ENCODE results near the gene LRRC8A. TPM values are rescaled to one million over a fixed set of nuclear protein-coding genes. Genes with fewer than 3 reads are reported as not detected.

The LRRC8A gene
- total RNA-seq, 4 donors from 2014 or later = 38.1 to 95.1 (median 49.9) TPM

DNA sequence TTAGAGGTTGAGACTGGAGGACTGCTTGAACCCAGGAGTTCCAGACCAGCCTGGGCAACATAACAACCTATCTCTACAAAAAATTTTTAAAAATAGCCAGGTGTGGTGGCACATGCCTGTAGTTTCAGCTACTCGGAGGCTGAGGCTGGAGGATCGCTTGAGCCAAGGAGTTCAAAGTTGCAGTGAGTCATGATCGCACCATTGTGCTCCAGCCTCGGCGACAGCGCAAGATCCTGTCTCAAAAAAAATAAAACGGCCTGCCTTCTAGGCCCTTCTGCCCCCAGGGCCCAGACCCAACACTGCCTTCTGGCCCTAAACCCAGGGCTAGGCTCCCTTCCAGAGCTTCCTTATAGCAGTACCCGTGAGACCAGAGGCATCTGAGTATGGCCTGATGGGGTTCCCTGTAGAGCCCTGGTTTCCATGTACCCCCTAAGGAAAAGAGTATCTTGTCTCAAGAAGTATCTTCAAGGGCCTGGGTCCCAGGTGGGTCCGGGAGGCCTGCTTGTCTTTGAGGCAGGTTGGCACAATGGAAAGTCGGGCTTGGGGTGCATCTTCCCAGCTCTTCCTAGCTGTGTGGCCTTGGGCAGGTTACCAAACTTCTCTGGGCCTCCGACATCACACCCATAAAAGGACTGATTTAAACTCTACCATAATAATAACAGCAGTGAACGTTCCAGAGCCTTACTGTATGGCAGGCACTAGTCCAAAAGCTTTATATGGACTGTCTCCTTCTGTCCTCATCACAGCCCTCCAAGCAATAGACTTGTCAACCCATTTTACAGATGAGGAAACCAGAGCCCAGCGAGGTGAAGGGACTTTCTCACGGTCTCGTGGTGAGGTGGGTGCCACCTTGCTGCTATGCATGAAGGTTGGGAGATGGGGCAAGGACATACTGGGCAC is 9.6 kb downstream of the LRRC8A start:
- Histone ChIP-seq H3K27ac (peak overlapping the region; percentile 7 to 89 (median 84)), H3K9me3 (no peaks in the 10 kb centered on the region), H3K27me3 (no peaks in the 10 kb centered on the region), H3K4me3 (peak overlapping the region in 1 of 2 donors; percentile 38), H3K4me1 (peaks cover 0 to 86% (median 31%) of the 10 kb centered on the region in 3 donors), H3K36me3 (peaks cover 0 to 58% of the 10 kb centered on the region in 2 donors)
- 46 to 58% methylated on average over 5 to 8 of the region's 15 CpGs for WGBS, 2 donors (ENCODE audit: low coverage in 1 of 2)
- no peak for ATAC-seq
- no peak for TF ChIP-seq CTCF (IDR thresholded peaks at IDR 0.05)
- TF ChIP-seq POLR2A (IDR thresholded peaks at IDR 0.05) = no peak
- TF ChIP-seq POLR2AphosphoS5 (IDR thresholded peaks at IDR 0.05) = no peak
- TF ChIP-seq EP300 (IDR thresholded peaks at IDR 0.05) = no peak

GRCh38 chr9:128892221-128892921 is 10.4 kb downstream of the LRRC8A start:
- ATAC-seq = peak; percentile 98
- H3K9me3 ChIP-seq = no peaks in the 10 kb centered on the region
- H3K4me3 ChIP-seq = peak overlapping the region in 1 of 2 donors; percentile 38
- no peaks in the 10 kb centered on the region for H3K27me3 ChIP-seq
- peak overlapping the region; percentile 7 to 89 (median 84) for H3K27ac ChIP-seq
- H3K36me3 ChIP-seq = peaks cover 0 to 58% of the 10 kb centered on the region in 2 donors
- H3K4me1 ChIP-seq = peaks cover 0 to 78% (median 31%) of the 10 kb centered on the region in 3 donors
- TF ChIP-seq POLR2AphosphoS5 (IDR thresholded peaks at IDR 0.05) = peak; percentile 86
- TF ChIP-seq CTCF (IDR thresholded peaks at IDR 0.05) = no peak
- whole genome bisulfite sequencing, 2 donors (ENCODE audit: low coverage in 1 of 2) = 8% methylated on average over 2 of the region's 17 CpGs; no CpG with 5 or more reads in 1 of the 2 donors

DNA sequence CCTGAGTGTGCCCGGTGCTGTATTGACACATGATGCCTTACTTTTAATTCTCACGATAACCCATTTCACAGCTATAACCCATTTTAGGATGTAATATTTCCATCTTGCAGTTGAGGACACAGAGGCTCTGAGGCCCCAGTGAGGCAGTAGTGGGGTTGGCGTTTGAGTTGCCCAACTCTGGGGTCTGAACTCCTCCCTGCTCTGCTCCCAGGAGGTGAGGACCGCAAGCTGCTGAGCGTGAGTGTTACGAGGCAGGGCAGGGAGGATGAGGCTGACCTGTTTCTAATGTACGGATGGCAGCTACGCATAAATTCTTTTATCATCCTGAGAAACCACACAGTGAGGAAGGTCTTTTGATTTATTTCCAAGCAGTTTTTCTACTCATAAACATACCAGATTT is 11.4 kb downstream of the LRRC8A start:
- no peak overlapping the region for H3K4me3 ChIP-seq
- no peak for ATAC-seq
- 78 to 79% methylated on average over 5 to 8 of the region's 8 CpGs for WGBS, 2 donors (ENCODE audit: low coverage in 1 of 2)
- no peaks in the 10 kb centered on the region for H3K27me3 ChIP-seq
- peaks cover 0 to 73% (median 24%) of the 10 kb centered on the region in 3 donors for H3K4me1 ChIP-seq
- peaks cover 0 to 59% of the 10 kb centered on the region in 2 donors for H3K36me3 ChIP-seq
- TF ChIP-seq POLR2A (IDR thresholded peaks at IDR 0.05) (no peak), POLR2AphosphoS5 (IDR thresholded peaks at IDR 0.05) (no peak), CTCF (IDR thresholded peaks at IDR 0.05) (no peak), EP300 (IDR thresholded peaks at IDR 0.05) (no peak)
- peak overlapping the region; percentile 13 to 89 (median 84) for H3K27ac ChIP-seq
- H3K9me3 ChIP-seq = no peaks in the 10 kb centered on the region

GRCh38 chr9:128894764-128895163 is 12.8 kb downstream of the LRRC8A start:
- peaks cover 0 to 74% (median 18%) of the 10 kb centered on the region in 3 donors for H3K4me1 ChIP-seq
- TF ChIP-seq POLR2A (IDR thresholded peaks at IDR 0.05) (no peak), CTCF (IDR thresholded peaks at IDR 0.05) (no peak), EP300 (IDR thresholded peaks at IDR 0.05) (no peak), POLR2AphosphoS5 (IDR thresholded peaks at IDR 0.05) (no peak)
- H3K27me3 ChIP-seq = no peaks in the 10 kb centered on the region
- peak overlapping the region in 1 of 4 donors; percentile 89 for H3K27ac ChIP-seq
- no peak overlapping the region for H3K4me3 ChIP-seq
- H3K36me3 ChIP-seq = peaks cover 0 to 59% of the 10 kb centered on the region in 2 donors
- ATAC-seq = no peak
- H3K9me3 ChIP-seq = no peaks in the 10 kb centered on the region
- WGBS, 2 donors (ENCODE audit: low coverage in 1 of 2) = 84 to 91% methylated on average over 2 of the region's 2 CpGs
